Measurements from ENCODE around the gene MAOA.

DNA sequence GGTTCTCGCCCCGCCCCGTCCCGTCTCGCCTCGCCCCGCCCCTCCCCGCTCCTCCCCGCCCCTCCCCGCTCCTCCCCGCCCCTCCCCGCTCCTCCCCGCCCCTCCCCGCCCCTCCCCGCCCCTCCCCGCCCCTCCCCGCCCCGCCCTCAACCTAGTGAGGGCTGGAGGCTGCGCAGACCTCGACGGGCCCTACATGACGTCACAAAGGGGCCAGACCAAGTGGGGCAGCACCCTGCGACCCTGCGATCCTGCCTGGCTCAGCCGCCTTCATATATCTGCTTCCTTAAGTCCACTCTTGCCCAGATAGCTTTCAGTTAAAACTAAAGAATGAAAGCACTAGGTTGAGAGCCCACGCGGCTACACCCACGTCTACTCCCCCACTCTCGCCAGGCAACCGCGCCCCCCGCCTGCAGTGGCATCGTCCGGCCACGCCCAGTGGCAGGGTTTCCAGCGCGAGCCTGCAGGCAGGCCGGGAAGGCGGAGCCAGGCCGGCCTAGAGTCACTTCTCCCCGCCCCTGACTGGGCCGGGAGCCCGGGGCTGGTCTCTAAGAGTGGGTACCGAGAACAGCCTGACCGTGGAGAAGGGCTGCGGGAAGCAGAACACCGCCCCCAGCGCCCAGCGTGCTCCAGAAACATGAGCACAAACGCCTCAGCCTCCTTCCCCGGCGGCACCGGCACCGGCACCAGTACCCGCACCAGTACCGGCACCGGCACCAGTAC is 1.5 kb upstream of the MAOA start:
- TF ChIP-seq, protein P1, sequence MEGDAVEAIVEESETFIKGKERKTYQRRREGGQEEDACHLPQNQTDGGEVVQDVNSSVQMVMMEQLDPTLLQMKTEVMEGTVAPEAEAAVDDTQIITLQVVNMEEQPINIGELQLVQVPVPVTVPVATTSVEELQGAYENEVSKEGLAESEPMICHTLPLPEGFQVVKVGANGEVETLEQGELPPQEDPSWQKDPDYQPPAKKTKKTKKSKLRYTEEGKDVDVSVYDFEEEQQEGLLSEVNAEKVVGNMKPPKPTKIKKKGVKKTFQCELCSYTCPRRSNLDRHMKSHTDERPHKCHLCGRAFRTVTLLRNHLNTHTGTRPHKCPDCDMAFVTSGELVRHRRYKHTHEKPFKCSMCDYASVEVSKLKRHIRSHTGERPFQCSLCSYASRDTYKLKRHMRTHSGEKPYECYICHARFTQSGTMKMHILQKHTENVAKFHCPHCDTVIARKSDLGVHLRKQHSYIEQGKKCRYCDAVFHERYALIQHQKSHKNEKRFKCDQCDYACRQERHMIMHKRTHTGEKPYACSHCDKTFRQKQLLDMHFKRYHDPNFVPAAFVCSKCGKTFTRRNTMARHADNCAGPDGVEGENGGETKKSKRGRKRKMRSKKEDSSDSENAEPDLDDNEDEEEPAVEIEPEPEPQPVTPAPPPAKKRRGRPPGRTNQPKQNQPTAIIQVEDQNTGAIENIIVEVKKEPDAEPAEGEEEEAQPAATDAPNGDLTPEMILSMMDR (IDR thresholded peaks at IDR 0.05) = peak; percentile 14
- no peak for TF ChIP-seq EZH2 (IDR thresholded peaks at IDR 0.05; ENCODE audit: borderline replicate concordance, insufficient read depth, low read depth, low read length, poor library complexity, severe bottlenecking)
